ENCODE data around the gene SCN1B. TPM values are rescaled to one million over a fixed set of nuclear protein-coding genes. Genes with fewer than 3 reads are reported as not detected.
A peak's percentile ranks its signal among the peaks of the same experiment; 100 is the strongest.

SCN1B gene
- total and polyA plus RNA-seq, 2 of the 13 experiments (the other 11 are each of a cell fraction or from before 2014, with no cell fraction given): 2.7 to 20.1 TPM

- TF ChIP-seq KMT2A (CRISPR knock-in tag; IDR thresholded peaks at IDR 0.05) (peak; percentile 56; the same call in 1 of the 2 replicates), ZNF674 (CRISPR knock-in tag; IDR thresholded peaks at IDR 0.05; ENCODE audit: low read depth) (0 out of 2 replicates have a peak, but pooled peaks have one; percentile 40), KLF9 (CRISPR knock-in tag; IDR thresholded peaks at IDR 0.05; ENCODE audit: low read depth) (0 out of 2 replicates have a peak, but pooled peaks have one; percentile 54), LCORL (IDR thresholded peaks at IDR 0.05) (peak; percentile 81), LCORL (CRISPR knock-in tag; IDR thresholded peaks at IDR 0.05) (peak; percentile 100), NFYB (CRISPR knock-in tag; IDR thresholded peaks at IDR 0.05) (no peak), MNT (IDR thresholded peaks at IDR 0.05) (peak; percentile 67), JUNB (CRISPR knock-in tag; IDR thresholded peaks at IDR 0.05; ENCODE audit: borderline replicate concordance) (no peak; the same call in 1 of the 2 replicates), ZNF576 (CRISPR knock-in tag; IDR thresholded peaks at IDR 0.05) (peak; percentile 47; the same call in 1 of the 2 replicates), PAF1 (CRISPR knock-in tag; IDR thresholded peaks at IDR 0.05) (no peak), ZNF7 (CRISPR knock-in tag; IDR thresholded peaks at IDR 0.05) (no peak), CREM (IDR thresholded peaks at IDR 0.05) (peak; percentile 89), CREM (CRISPR knock-in tag; IDR thresholded peaks at IDR 0.05) (no peak), SMAD1 (CRISPR knock-in tag; IDR thresholded peaks at IDR 0.05; ENCODE audit: borderline replicate concordance, low read depth) (no peak), PRPF4 (IDR thresholded peaks at IDR 0.05; ENCODE audit: low read depth, low read length, poor library complexity, severe bottlenecking) (peak; percentile 50), ZNF230 (CRISPR knock-in tag; IDR thresholded peaks at IDR 0.05) (no peak; the same call in 1 of the 2 replicates), SNAPC5 (CRISPR knock-in tag; IDR thresholded peaks at IDR 0.05; ENCODE audit: borderline replicate concordance) (peak; percentile 92; the same call in 1 of the 2 replicates), NCOA2 (CRISPR knock-in tag; IDR thresholded peaks at IDR 0.05) (peak; percentile 92), ZBTB33 (CRISPR knock-in tag; IDR thresholded peaks at IDR 0.05) (peak; percentile 41; the same call in 1 of the 2 replicates), NFE2L2 (IDR thresholded peaks at IDR 0.05; ENCODE audit: low read length) (no peak), GLMP (CRISPR knock-in tag; IDR thresholded peaks at IDR 0.05; ENCODE audit: borderline replicate concordance) (no peak), TEF (CRISPR knock-in tag; IDR thresholded peaks at IDR 0.05) (no peak; the same call in 1 of the 2 replicates)
Observed at GRCh38 chr19:35040826-35041547, 10.7 kb downstream of the SCN1B start (continued).
